Spleen (tissue), 7 donors: Measurements from ENCODE around the gene ZFPL1.

Experiments
- POLR2A ChIP-seq, 3 donors: fragments of 450-650 bp; IDR thresholded peaks; one replicate each; pipeline ENCODE4 v1.5.1; 2017; ENCODE audit warnings: antibody characterized with exemption in 3 of 3, mild to moderate bottlenecking in 1 of 3
- TF ChIP-seq, protein P1 (sequence below), 11 experiments: fragments of 200-600 bp in 7 of 11; fragments of 450-650 bp in 4 of 11; sonication (generic) in 4 of 11; IDR thresholded peaks in 8 of 11; conservative IDR thresholded peaks in 3 of 11; 1 replicate in 7 of 11; 2 replicates in 4 of 11; pipeline versions ENCODE4 v1.4.0 to v1.8.0; 2016 to 2021; ENCODE audit warnings: antibody characterized with exemption in 11 of 11, inconsistent platforms in 4 of 11, mild to moderate bottlenecking in 1 of 11
- donor health status: DM: no; HTN: no; CAD: no; lungs with moderate emphysema.
- donor health status: DM: no; HTN: no; CAD: no.
- donor health status: DM: no; HTN: no; CAD: no.

DNA sequence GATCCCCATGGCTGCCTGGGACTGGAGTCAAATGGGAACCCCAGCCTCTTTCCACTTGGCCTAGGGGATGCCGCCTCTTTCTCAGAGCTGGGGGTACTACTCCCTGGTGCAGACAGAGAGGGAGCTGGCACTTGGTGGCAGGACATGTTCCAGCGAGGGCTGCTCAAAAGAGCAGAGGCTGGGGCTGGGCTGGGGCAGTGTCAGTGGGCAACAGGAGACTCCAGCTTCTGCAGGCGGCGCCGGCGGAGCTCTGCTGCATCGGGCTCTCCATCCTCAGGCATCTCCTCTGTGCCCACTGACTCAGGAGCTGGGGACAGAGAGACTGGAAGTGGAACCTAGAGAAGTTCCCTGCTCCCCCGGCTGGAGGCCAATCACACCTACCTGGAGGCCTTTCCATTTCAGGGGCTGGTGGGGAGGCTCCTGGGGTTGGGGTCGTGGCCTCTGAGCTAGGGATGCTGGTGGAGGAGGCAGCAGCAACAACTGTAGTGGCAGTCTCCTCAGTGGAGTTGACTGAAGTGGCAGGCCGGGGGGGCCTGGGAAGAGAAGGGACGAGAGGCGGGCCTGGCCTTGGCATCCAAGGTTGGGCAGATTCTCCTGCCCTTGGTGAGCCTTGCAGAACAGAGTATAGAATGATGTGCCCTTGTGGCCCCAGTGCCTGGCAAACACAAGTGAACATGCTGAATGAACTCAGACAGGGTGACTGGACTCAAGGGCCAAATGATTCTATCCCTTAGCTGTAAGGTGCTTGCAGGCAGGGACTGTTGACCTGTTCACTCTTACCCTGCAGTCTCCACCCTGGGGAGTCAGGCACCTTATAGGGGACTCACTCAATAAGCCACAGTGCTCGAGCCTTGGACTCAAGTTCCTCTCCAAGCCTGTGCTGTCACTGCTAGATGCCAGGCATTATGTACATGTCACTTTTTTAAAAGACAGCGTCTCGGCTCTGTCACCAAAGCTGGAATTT is 44.4 kb downstream of the ZFPL1 start:
- TF ChIP-seq, protein P1, sequence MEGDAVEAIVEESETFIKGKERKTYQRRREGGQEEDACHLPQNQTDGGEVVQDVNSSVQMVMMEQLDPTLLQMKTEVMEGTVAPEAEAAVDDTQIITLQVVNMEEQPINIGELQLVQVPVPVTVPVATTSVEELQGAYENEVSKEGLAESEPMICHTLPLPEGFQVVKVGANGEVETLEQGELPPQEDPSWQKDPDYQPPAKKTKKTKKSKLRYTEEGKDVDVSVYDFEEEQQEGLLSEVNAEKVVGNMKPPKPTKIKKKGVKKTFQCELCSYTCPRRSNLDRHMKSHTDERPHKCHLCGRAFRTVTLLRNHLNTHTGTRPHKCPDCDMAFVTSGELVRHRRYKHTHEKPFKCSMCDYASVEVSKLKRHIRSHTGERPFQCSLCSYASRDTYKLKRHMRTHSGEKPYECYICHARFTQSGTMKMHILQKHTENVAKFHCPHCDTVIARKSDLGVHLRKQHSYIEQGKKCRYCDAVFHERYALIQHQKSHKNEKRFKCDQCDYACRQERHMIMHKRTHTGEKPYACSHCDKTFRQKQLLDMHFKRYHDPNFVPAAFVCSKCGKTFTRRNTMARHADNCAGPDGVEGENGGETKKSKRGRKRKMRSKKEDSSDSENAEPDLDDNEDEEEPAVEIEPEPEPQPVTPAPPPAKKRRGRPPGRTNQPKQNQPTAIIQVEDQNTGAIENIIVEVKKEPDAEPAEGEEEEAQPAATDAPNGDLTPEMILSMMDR (IDR thresholded peaks at IDR 0.05 in 8 of 11, conservative IDR thresholded peaks at IDR 0.05 in 3 of 11) = no peak
- no peak for TF ChIP-seq POLR2A (IDR thresholded peaks at IDR 0.05)
